OCI-LY3 (cell line): Measurements from ENCODE around the gene ADH1A.
"Not testable (repeated sequence)": the region's sequence is repeated elsewhere in the genome, so short reads cannot be mapped to it uniquely, and the experiment has no call there.

ENCODE experiments used
- CTCF ChIP-seq: fragments of 200-600, 300-600 bp; sonication (generic); IDR thresholded peaks from 2 replicates; pipeline ENCODE4 v1.5.1; 2014; ENCODE audit warnings: antibody characterized with exemption, low read length, low read depth
- EZH2phosphoT487 ChIP-seq: fragments of 200-600 bp; shearing (Covaris generic); IDR thresholded peaks from 2 replicates; pipeline ENCODE4 v1.6.1; 2018; ENCODE audit warnings: antibody characterized with exemption, mixed run types, low read depth

- TF ChIP-seq CTCF, EZH2phosphoT487: not testable (repeated sequence)
Observed at GRCh38 chr4:99317811-99318210, 27.0 kb upstream of the ADH1A start.
